Caco-2 (cell line): Measurements from ENCODE around the gene GCDH. TPM values are rescaled to one million over a fixed set of nuclear protein-coding genes. Genes with fewer than 3 reads are reported as not detected.

Source experiments
- BruUV-seq: library from RNA; stranded (reverse); fragments of 400-500 nt; replicated peaks from 2 replicates; lab custom pipeline; 2021; lab: Mats Ljungman, UMichigan
- CTCF ChIA-PET: fragments of 300-600 bp; sonication (Branson Sonifier 250); formaldehyde crosslinking; loops from one replicate; lab custom pipeline; 2022; ENCODE audit warnings: antibody characterized with exemption; lab: Charles Lee
- POLR2A ChIA-PET: fragments of 300-600 bp; sonication (Branson Sonifier 250); formaldehyde crosslinking; loops from one replicate; lab custom pipeline; 2022; ENCODE audit warnings: antibody characterized with exemption; lab: Charles Lee
- DNase-seq, 2 experiments: peaks; one replicate each; pipeline versions ENCODE4 v3.0.0 to v3.0.0-alpha.2; 2020 to 2022
- H3K27me3 ChIP-seq: replicated peaks from 2 replicates; pipeline ENCODE4 v1.6.0; 2011; ENCODE audit warnings: low read length; ENCODE audit not compliant: control insufficient read depth, insufficient read depth
- H3K36me3 ChIP-seq: 2 replicates; pipeline ENCODE4 v1.5.1; 2011; ENCODE audit warnings: low read length; ENCODE audit not compliant: control insufficient read depth, insufficient read depth
- H3K4me1 ChIP-seq: fragments of 250-450 bp; sonication (Bioruptor Pico); 2 replicates; pipeline ENCODE4 v1.5.1; 2020; ENCODE audit warnings: mild to moderate bottlenecking
- H3K4me3 ChIP-seq: 2 replicates; pipeline ENCODE4 v1.5.1; 2011; ENCODE audit warnings: low read depth, mild to moderate bottlenecking, control low read depth, low read length
- H3K9me3 ChIP-seq: fragments of 250-450 bp; sonication (Bioruptor Pico); 2 replicates; pipeline ENCODE4 v1.5.1; 2020; ENCODE audit warnings: mild to moderate bottlenecking, moderate library complexity
- H3K27ac Mint-ChIP-seq: one replicate; pipeline ENCODE4 v1.8.0; 2022; ENCODE audit warnings: mixed read lengths; ENCODE audit not compliant: unreplicated experiment
- H3K27me3 Mint-ChIP-seq: one replicate; pipeline ENCODE4 v1.8.0; 2022; ENCODE audit warnings: mixed read lengths; ENCODE audit not compliant: insufficient read depth, unreplicated experiment
- H3K36me3 Mint-ChIP-seq: one replicate; pipeline ENCODE4 v1.8.0; 2022; ENCODE audit warnings: mild to moderate bottlenecking, mixed read lengths; ENCODE audit not compliant: insufficient read depth, unreplicated experiment
- H3K4me1 Mint-ChIP-seq: one replicate; pipeline ENCODE4 v1.8.0; 2022; ENCODE audit warnings: low read depth, mixed read lengths; ENCODE audit not compliant: unreplicated experiment
- H3K4me3 Mint-ChIP-seq: one replicate; pipeline ENCODE4 v1.8.0; 2022; ENCODE audit warnings: mild to moderate bottlenecking, moderate library complexity, mixed read lengths; ENCODE audit not compliant: unreplicated experiment
- H3K9me3 Mint-ChIP-seq: one replicate; pipeline ENCODE4 v1.8.0; 2022; ENCODE audit warnings: mixed read lengths; ENCODE audit not compliant: unreplicated experiment
- intact Hi-C: fragments of 100-400 bp; cut with micrococcal nuclease; formaldehyde crosslinking; loops from one replicate; pipeline ENCODE4 v1.10.0; 2022; ENCODE audit not compliant: unreplicated experiment
- total RNA-seq: library from RNA; stranded (reverse); gene quantifications from 2 replicates; pipeline ENCODE4 v1.2.3, GENCODE V29; 2022
- TF ChIP-seq, protein P1 (sequence below), 2 experiments: fragments of 200-600 bp in 1 of 2; IDR thresholded peaks; 1 replicate in 1 of 2; 2 replicates in 1 of 2; pipeline versions ENCODE4 v1.5.1 to v1.8.0; 2011 to 2022; ENCODE audit warnings: antibody characterized with exemption in 1 of 2, control low read depth in 1 of 2, inconsistent platforms in 1 of 2, low read depth in 1 of 2, low read length in 1 of 2, mild to moderate bottlenecking in 1 of 2, moderate library complexity in 1 of 2; ENCODE audit not compliant: insufficient read depth in 1 of 2, severe bottlenecking in 1 of 2, unreplicated experiment in 1 of 2

Gene GCDH
- total RNA-seq, 1 experiment from 2014 or later: 31.4 TPM

DNA sequence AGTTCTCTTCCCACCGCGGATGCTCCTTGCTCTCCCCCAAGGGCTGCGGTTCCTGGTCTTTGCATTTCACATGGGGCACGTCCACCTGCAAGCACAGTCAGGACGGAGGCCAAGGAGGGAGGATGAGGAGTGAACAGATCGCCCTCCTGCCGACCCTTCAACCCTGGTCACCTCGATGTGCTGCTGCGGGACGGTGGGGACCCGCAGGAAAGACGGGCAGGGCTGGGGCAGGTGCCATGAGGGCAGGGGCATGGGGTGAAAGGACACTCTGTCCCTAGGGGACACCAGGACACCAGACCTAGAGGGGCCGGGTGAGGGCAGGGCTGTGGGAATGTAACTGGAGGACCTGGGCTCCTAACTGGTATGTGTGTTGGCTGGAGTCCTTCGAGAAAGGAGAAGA, 27.3 kb downstream of the GCDH start:
- no peaks in the 10 kb centered on the region for H3K9me3 Mint-ChIP-seq
- POLR2A ChIA-PET: no interaction called here
- H3K36me3 Mint-ChIP-seq: peaks cover 41% of the 10 kb centered on the region
- peak overlapping the region; percentile 74 for H3K27ac Mint-ChIP-seq
- H3K4me3 ChIP-seq: no peak overlapping the region
- CTCF ChIA-PET: no interaction called here
- no TSS peak for BruUV-seq
- no peaks in the 10 kb centered on the region for H3K36me3 ChIP-seq
- no peaks in the 10 kb centered on the region for H3K27me3 ChIP-seq
- H3K4me3 Mint-ChIP-seq: peak overlapping the region; percentile 63
- intact Hi-C loops: no loop called here
- no peaks in the 10 kb centered on the region for H3K27me3 Mint-ChIP-seq
- TF ChIP-seq, protein P1, sequence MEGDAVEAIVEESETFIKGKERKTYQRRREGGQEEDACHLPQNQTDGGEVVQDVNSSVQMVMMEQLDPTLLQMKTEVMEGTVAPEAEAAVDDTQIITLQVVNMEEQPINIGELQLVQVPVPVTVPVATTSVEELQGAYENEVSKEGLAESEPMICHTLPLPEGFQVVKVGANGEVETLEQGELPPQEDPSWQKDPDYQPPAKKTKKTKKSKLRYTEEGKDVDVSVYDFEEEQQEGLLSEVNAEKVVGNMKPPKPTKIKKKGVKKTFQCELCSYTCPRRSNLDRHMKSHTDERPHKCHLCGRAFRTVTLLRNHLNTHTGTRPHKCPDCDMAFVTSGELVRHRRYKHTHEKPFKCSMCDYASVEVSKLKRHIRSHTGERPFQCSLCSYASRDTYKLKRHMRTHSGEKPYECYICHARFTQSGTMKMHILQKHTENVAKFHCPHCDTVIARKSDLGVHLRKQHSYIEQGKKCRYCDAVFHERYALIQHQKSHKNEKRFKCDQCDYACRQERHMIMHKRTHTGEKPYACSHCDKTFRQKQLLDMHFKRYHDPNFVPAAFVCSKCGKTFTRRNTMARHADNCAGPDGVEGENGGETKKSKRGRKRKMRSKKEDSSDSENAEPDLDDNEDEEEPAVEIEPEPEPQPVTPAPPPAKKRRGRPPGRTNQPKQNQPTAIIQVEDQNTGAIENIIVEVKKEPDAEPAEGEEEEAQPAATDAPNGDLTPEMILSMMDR (IDR thresholded peaks at IDR 0.05; ENCODE audit: insufficient read depth in 1 of 2, low read depth in 1 of 2, low read length in 1 of 2, severe bottlenecking in 1 of 2, unreplicated experiment in 1 of 2): no peak
- H3K4me1 ChIP-seq: no peaks in the 10 kb centered on the region
- no peaks in the 10 kb centered on the region for H3K9me3 ChIP-seq
- no peaks in the 10 kb centered on the region for H3K4me1 Mint-ChIP-seq
- no peak for DNase-seq

- no peaks in the 10 kb centered on the region; the same call in 1 of the 2 replicates for H3K36me3 ChIP-seq
- peaks cover 69% of the 10 kb centered on the region for H3K36me3 Mint-ChIP-seq
- ChIA-PET POLR2A (interaction anchor here (1.6 kb wide), 1 partner anchor 12 kb away, joined by 9 read pairs; the partner anchor contains the start of gene FARSA), CTCF (no interaction called here)
- H3K27ac Mint-ChIP-seq: peak overlapping the region; percentile 74
- H3K27me3 Mint-ChIP-seq: no peaks in the 10 kb centered on the region
- H3K4me1 ChIP-seq: no peaks in the 10 kb centered on the region
- no peak overlapping the region for H3K4me3 ChIP-seq
- TF ChIP-seq, protein P1 (IDR thresholded peaks at IDR 0.05; ENCODE audit: insufficient read depth in 1 of 2, low read depth in 1 of 2, low read length in 1 of 2, severe bottlenecking in 1 of 2, unreplicated experiment in 1 of 2): no peak
- H3K9me3 ChIP-seq: no peaks in the 10 kb centered on the region
- no peaks in the 10 kb centered on the region for H3K27me3 ChIP-seq
- H3K4me1 Mint-ChIP-seq: no peaks in the 10 kb centered on the region
- H3K4me3 Mint-ChIP-seq: peak overlapping the region; percentile 9
- no peak for DNase-seq
- no TSS peak for BruUV-seq
- no peaks in the 10 kb centered on the region for H3K9me3 Mint-ChIP-seq
- intact Hi-C loops: no loop called here
Measured at GRCh38 chr19:12921047-12921446, 30.1 kb downstream of the GCDH start.

GRCh38 chr19:12922959-12923358, 32.0 kb downstream of the GCDH start:
- H3K36me3 Mint-ChIP-seq: peaks cover 85% of the 10 kb centered on the region
- ChIA-PET CTCF (no interaction called here), POLR2A (no interaction called here)
- Histone ChIP-seq H3K36me3 (peaks cover 1% of the 10 kb centered on the region), H3K27me3 (no peaks in the 10 kb centered on the region), H3K9me3 (no peaks in the 10 kb centered on the region), H3K4me1 (no peaks in the 10 kb centered on the region), H3K4me3 (no peak overlapping the region)
- intact Hi-C loops: no loop called here
- DNase-seq: no peak
- no peaks in the 10 kb centered on the region for H3K4me1 Mint-ChIP-seq
- no peak overlapping the region for H3K4me3 Mint-ChIP-seq
- no peaks in the 10 kb centered on the region for H3K9me3 Mint-ChIP-seq
- TF ChIP-seq, protein P1 (IDR thresholded peaks at IDR 0.05; ENCODE audit: insufficient read depth in 1 of 2, low read depth in 1 of 2, low read length in 1 of 2, severe bottlenecking in 1 of 2, unreplicated experiment in 1 of 2): no peak
- no TSS peak for BruUV-seq
- H3K27me3 Mint-ChIP-seq: no peaks in the 10 kb centered on the region
- H3K27ac Mint-ChIP-seq: no peak overlapping the region
